ENCODE measurements around the gene CPVL. TPM values are rescaled to one million over a fixed set of nuclear protein-coding genes. Genes with fewer than 3 reads are reported as not detected.

CPVL gene
- total RNA-seq, 1 experiment from 2014 or later, result 27.5 TPM

GRCh38 chr7:29090836-29091601, 55.3 kb downstream of the CPVL start:
- no peak for DNase-seq (ENCODE audit: low spot score)

GRCh38 chr7:29090151-29090805, 56.1 kb downstream of the CPVL start:
- no peak for DNase-seq (ENCODE audit: low spot score)

GRCh38 chr7:29087840-29088170, 58.5 kb downstream of the CPVL start:
- no peak for DNase-seq (ENCODE audit: low spot score)

- DNase-seq (ENCODE audit: low spot score), result no peak
These were observed 59.8 kb downstream of the CPVL start for GRCh38 chr7:29086545-29086944.

GRCh38 chr7:29084832-29085231, 61.5 kb downstream of the CPVL start:
- DNase-seq (ENCODE audit: low spot score), result no peak

- DNase-seq (ENCODE audit: low spot score), result no peak
These were observed 65.5 kb downstream of the CPVL start for GRCh38 chr7:29080803-29081202.

GRCh38 chr7:29078311-29079260, 67.8 kb downstream of the CPVL start:
- no peak for DNase-seq (ENCODE audit: low spot score)

GRCh38 chr7:29077854-29078253, 68.5 kb downstream of the CPVL start:
- peak; percentile 31 for DNase-seq (ENCODE audit: low spot score)

- DNase-seq (ENCODE audit: low spot score), result no peak
These were observed 69.2 kb downstream of the CPVL start for GRCh38 chr7:29077176-29077575.

- DNase-seq (ENCODE audit: low spot score), result no peak
These were observed 69.7 kb downstream of the CPVL start for GRCh38 chr7:29076631-29077030.

GRCh38 chr7:29075606-29076005, 70.7 kb downstream of the CPVL start:
- DNase-seq (ENCODE audit: low spot score), result no peak

- no peak for DNase-seq (ENCODE audit: low spot score)
These were observed 75.0 kb downstream of the CPVL start for GRCh38 chr7:29071203-29071874.

GRCh38 chr7:29066641-29067040, 79.7 kb downstream of the CPVL start:
- no peak for DNase-seq (ENCODE audit: low spot score)

- no peak for DNase-seq (ENCODE audit: low spot score)
These were observed 81.0 kb downstream of the CPVL start for GRCh38 chr7:29065181-29065857.

GRCh38 chr7:29063872-29064271, 82.5 kb downstream of the CPVL start:
- no peak for DNase-seq (ENCODE audit: low spot score)

GRCh38 chr7:29063236-29063635, 83.1 kb downstream of the CPVL start:
- no peak for DNase-seq (ENCODE audit: low spot score)

GRCh38 chr7:29053105-29053872, 93.0 kb downstream of the CPVL start:
- DNase-seq (ENCODE audit: low spot score), result no peak

GRCh38 chr7:29046978-29047377, 99.4 kb downstream of the CPVL start:
- no peak for DNase-seq (ENCODE audit: low spot score)

- DNase-seq (ENCODE audit: low spot score), result peak; percentile 9
These were observed 100.9 kb downstream of the CPVL start for GRCh38 chr7:29045258-29046086.

- DNase-seq (ENCODE audit: low spot score), result no peak
These were observed 101.8 kb downstream of the CPVL start for GRCh38 chr7:29044554-29044953.
